Retinal pigment epithelial cell (primary cell): ENCODE results near the gene DAW1.
A peak's percentile ranks its signal among the peaks of the same experiment; 100 is the strongest.
"Not testable (repeated sequence)": the region's sequence is repeated elsewhere in the genome, so short reads cannot be mapped to it uniquely, and the experiment has no call there.

Experiments used
- DNase-seq: peaks from one replicate; pipeline ENCODE4 v3.0.0-alpha.2; 2010; ENCODE audit warnings: low read depth
- H3K4me3 ChIP-seq: 2 replicates; pipeline ENCODE4 v1.5.1; 2011; ENCODE audit warnings: mild to moderate bottlenecking, low read length, control low read depth, moderate library complexity
- CTCF ChIP-seq: conservative IDR thresholded peaks from 2 replicates; pipeline ENCODE4 v1.5.1; 2011; ENCODE audit warnings: low read depth, low read length, control low read depth, inconsistent platforms

Gene DAW1

GRCh38 chr2:227906991-227907390, 35.6 kb downstream of the DAW1 start:
- no peak for TF ChIP-seq CTCF
- no peak overlapping the region for H3K4me3 ChIP-seq
- DNase-seq, result no peak

GRCh38 chr2:227908266-227909054, 37.0 kb downstream of the DAW1 start:
- H3K4me3 ChIP-seq, result no peak overlapping the region
- no peak for DNase-seq
- no peak for TF ChIP-seq CTCF

GRCh38 chr2:227914362-227914761, 42.9 kb downstream of the DAW1 start:
- no peak for DNase-seq
- H3K4me3 ChIP-seq, result no peak overlapping the region
- TF ChIP-seq CTCF, result no peak

- no peak overlapping the region for H3K4me3 ChIP-seq
- DNase-seq, result no peak
- TF ChIP-seq CTCF, result no peak
Measured at GRCh38 chr2:227921648-227922047, 50.2 kb downstream of the DAW1 start.

- no peak for TF ChIP-seq CTCF
- H3K4me3 ChIP-seq, result no peak overlapping the region
Measured at GRCh38 chr2:227932001-227932400, 60.6 kb downstream of the DAW1 start.

GRCh38 chr2:227932403-227932802, 61.0 kb downstream of the DAW1 start:
- no peak overlapping the region for H3K4me3 ChIP-seq
- TF ChIP-seq CTCF, result peak; percentile 9
- no peak for DNase-seq

More at GRCh38 chr2:227932001-227932400, 60.6 kb downstream of the DAW1 start:
- no peak for DNase-seq

- DNase-seq, result peak; percentile 24
- TF ChIP-seq CTCF, result no peak
Measured at GRCh38 chr2:227933884-227934283, 62.5 kb downstream of the DAW1 start.

GRCh38 chr2:227936249-227936648, 64.8 kb downstream of the DAW1 start:
- DNase-seq, result not testable (repeated sequence)

More at GRCh38 chr2:227933884-227934283, 62.5 kb downstream of the DAW1 start:
- no peak overlapping the region for H3K4me3 ChIP-seq

More at GRCh38 chr2:227936249-227936648, 64.8 kb downstream of the DAW1 start:
- not testable (repeated sequence) for H3K4me3 ChIP-seq
